ENCODE data around the gene EFCC1.

DNA sequence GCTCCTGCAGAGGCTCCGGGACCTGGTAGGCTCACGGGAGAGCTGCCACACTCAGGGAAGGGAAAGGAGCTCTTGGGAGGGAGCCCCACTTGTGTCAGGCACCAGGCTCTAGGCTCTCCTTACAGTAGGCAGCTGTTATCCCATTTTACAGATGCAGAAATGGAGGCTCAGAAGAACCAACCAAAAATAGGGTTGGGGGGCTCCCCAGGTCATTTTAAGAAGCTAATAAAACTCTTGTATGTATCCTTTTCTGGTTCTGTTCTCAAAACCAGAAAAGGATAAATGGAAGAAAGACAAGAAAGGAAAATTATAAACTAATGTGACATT lies 36.0 kb downstream of the EFCC1 start:
- TF ChIP-seq CTCF (IDR thresholded peaks at IDR 0.05; ENCODE audit: poor library complexity) = no peak
- no peak for TF ChIP-seq EZH2 (IDR thresholded peaks at IDR 0.05; ENCODE audit: borderline replicate concordance)
